GM21447 (cell line): ENCODE measurements around the gene RFX8.
"Not testable (repeated sequence)": the region's sequence is repeated elsewhere in the genome, so short reads cannot be mapped to it uniquely, and the experiment has no call there.

ENCODE experiments used
- ATAC-seq: cut with Tn5 transposase; IDR thresholded peaks from one replicate; pipeline ENCODE4 v1.9.1; 2021; ENCODE audit not compliant: unreplicated experiment

Gene RFX8

DNA sequence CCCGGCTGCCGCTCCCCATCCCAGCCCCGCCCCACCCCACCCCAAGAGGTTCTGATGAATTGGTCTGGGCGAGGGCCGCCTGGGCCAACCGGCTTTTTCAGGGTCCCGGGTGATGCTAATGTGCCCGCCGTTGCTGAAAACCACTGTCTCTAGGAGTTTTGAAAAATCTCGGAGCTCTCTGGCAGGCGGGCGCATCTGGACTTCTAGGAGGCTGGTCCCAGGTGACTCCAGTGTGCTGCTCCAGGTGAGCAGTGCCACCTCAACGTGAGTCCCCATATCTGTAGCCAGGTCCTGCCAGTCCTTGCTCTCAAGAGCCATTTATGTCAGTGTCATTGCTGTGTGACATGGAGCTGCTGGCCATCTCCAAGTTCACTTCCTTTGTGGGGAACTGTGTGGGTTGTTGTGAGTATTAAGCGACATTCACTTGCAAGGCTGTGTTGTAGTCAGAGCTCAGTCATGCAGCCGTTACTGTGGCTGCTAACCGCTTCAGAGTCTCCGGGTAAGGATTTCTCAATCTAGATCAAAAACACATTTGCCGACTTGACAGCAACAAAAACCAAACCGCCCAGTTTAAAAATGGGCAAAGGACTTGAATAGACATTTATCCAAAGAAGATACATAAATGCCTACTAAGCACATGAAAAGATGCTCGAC lies at the start of gene RFX8:
TSS of gene RFX8 (minus strand) at position 382 of the 654 bp plus-strand sequence. CDS start 8,264 bp downstream, outside the sequence.
- ATAC-seq: no peak

DNA sequence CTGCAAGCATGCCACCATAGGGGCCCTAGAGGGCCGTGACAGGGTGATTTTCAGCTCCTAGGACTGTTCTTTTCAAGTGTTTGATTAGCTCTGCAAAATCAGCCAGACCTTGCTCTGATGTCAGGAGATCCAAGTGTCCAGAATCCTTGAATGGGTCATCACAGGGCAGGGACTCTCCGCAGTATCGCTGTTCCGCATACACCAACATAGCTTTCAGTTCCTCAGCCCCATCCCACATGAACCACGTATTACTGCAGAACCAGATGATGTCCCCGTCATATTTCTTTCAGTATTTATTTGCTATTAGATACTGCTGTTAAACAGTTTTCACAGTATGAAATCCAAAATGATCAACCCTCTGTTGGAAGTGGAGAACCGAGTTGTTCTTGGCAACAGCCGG lies 46.6 kb upstream of the RFX8 start:
- ATAC-seq: no peak

DNA sequence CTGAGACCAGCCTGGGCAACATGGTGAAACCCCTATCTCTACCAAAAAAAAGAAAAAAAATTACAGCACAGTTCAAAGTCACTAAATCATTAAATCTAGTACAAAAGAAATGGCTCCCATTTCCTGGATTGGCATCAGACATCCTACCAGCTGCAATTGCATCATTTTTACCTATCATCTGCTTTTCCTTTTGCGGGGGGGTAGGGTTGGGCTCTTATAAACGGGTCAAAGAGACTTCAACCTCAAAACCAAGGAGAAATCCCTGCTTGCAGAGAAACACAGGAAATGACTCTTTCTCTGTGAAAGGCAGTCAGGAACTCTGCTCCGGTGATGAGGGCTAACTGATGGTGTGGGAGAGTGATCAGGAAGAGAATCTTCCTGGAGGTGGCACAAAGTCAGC lies 45.3 kb upstream of the RFX8 start:
- ATAC-seq: no peak

DNA sequence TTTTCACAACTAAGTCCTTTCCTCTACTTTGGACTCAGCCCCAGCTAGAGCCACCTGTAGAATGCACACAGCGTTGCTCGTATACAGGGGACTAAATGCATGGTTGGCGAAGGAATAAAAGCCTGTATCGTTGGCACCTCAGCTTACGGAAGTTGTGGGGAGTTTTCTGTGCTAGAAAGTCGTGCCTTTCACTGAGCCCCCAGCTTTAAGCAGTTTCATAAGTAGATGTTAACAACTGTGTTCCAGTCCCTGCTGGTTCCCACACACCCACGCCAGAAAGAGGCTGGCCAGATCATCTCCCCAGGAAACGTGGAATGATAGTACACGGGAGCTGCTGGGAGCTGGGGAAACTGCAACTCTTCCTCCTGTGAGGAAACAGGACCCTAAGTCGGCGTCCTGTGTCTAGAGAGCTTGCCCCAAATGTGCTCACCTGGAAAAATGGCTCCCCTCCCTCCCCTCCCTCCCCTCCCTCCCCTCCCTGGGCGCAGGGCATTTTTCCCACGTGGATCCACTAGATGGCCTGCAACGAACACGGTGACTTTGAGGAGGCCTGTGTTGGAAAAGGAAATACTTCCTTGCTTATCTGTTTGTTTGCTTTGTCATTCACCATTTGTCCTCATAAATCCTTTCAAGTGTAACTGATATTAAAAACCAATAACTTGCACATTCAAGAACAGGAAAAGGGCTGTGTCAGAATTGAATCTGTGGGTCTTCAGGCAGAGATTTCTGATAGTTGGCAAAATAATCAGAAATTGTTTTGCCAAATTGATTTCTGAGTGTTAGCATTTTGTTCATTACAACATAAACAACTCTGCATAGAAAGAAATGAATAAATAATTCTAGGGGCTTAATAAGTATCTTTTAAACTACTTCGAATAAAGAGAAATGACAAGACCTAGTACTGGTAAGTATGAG lies 43.9 kb upstream of the RFX8 start:
- ATAC-seq: no peak

DNA sequence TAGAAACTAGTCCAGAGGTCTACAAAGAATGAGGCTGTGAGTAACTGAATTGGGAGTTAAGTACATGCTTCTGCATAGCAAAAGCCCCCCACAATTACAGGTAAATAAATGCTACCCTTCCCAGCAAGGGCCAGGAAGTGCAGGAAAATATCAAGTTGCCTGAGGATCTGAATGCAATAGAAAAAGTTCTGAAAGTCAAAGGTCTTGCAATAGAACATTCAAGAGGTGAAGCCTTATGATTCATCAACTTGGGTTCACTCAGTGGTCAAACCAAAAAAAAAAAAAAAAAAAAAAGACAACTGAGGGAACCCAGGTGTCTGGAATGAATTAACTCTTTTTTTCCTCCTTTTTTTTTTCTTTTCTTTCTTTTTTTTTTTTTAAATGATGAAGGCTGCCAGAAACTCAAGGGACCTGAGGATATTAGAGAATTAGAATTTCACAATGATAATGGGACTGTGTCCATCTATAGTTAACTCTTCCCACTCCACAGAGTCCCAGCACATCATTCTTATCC lies 42.9 kb upstream of the RFX8 start:
- no peak for ATAC-seq

DNA sequence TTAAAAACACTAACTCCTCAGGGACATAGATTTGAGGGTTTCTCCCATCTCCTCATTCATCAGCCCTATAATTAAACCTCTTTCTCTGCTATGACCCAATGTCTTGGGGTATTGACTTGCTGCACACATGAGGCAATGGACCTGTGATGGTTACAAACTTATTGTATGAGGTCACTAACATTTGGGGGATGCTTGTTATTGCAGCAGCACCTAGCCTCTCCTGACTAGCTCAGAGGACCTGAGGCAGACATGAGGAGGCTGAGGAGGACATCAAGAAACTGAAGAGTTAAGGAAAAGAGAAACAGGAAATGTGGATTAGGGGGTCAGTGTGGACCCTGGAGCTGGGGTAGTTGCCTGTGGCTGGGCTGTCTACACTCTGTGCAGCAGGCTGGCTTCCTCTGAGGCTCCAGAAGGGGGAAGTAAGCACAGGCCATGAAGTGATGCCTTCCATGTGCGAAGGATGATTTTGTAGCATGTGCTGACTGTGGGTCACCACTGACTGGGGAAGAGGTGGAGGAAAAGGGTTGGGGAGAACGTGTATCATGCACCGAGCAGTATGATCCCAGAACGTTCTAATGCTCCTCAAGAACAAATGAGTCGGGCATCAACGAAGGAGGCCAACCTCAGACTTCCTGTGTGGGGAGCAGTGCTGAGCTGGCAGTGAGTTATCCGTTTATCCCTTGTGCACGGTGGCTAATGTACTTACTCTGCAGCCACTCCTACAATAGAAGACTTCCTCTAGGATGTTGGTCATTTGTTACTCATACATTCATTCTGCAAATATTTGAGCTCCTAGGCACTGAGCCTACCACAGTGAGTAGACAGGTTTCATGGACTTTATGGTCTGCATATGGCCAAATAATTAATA lies 42.1 kb upstream of the RFX8 start:
- ATAC-seq: no peak

DNA sequence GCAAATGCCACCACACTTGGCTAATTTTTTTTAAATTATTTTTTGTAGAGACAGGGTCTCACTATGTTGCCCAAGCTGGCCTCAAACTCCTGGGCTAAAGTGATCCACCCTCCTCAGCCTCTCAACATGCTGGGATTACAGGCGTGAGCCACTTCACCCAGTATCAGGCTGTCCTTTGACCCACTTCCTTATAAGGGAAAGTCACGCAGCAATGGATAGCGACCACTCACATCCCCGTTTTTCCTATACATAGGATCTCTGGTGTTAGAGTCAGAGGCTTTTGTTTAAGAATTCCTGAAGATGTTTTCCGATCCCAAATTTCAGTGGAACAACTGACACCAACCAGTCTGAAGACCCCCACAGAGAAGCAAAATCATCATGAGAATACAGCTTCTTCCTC lies 41.4 kb upstream of the RFX8 start:
- no peak for ATAC-seq

DNA sequence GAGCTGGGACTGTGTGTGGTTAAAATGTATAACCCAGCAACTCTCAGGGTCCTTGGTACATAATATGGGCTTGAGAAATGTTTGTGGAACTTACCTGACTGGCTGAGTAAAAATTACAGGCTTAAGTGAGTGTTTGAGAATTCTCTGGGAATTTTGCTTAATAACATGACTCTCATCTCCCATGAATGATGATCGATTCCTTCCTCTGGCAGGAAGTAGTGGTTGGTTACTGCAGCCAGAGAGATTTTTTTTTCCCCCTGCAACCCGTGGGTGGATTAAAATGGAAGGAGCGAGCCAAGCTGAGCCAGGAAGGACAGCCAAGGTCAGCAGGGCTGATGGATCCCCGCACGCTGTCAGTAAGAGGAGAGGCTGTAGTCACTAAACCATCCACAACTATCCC lies 40.6 kb upstream of the RFX8 start:
- ATAC-seq: no peak

DNA sequence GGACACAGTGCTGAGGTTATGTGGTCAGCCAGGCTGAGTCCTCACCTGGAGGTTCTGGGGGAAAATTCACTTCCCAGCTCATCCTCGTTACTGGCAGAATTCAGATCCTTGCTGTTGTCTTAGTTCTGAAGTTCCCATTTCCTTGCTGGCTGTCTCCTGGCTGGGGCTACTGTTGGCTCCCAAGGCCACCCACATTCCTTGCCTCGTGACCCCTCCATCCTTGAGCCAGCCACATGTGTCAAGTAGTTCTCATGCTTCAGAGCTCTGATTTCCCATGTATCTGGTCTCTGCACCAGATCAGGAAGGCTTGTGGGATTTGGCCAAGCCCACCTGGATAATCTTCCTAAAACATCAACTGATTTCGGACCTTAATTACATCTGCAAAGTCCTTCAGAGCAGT lies 38.1 kb upstream of the RFX8 start:
- ATAC-seq: no peak

DNA sequence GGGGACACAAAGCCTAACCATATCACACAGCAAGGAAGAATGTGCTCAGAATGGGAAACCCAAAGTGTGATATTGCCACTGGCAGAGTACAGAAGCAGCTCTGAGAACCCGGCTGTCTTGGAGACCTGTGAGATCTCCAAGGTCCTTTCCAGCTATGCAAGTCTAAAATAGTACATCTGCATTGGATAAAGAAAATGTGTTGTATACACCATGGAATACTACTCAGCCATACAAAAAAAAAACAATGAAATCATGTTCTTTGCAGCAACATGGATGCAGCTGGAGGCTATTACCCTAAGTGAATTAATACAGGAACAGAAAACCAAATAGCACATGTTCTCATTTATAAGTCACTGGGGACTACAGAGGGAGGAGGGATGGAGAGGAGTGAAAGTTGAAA lies 36.5 kb upstream of the RFX8 start:
- no peak for ATAC-seq

DNA sequence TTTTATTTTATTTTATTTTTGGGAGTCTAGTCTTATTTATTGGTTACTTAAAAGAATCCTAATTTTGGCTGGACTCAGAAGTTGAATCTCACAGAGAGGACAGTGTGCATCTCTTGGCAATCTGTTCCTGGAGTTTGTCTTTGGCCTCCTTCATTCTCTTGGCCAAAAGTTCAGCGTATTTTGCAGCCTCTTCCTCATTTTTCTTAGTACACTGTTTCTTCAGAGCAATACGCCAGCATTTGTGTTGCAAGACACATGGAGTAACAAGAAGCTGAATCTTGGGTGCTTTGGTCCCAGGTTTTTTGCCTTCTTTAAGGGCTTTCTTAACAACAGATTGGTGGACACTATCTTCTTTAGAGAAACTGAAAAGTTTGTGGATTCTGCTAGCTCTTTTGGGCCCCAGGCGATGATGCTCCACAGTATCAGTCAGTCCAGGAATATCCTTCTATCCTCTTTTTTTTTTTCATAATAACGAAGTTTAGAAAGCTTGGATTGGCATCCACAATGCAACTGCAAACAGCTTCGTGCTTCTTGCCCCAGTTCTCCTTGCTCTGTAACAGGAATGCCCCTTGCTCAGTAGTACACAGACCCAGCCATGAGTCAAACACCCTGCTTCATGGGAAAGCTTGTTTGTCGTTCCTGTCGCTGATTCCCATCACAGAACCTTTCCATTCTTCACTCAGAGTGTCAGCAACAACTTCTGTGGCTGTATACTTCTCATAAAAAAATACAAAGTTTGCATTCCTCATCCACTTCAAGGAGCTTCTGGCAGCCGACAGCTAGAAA lies 34.8 kb upstream of the RFX8 start:
- ATAC-seq: no peak

DNA sequence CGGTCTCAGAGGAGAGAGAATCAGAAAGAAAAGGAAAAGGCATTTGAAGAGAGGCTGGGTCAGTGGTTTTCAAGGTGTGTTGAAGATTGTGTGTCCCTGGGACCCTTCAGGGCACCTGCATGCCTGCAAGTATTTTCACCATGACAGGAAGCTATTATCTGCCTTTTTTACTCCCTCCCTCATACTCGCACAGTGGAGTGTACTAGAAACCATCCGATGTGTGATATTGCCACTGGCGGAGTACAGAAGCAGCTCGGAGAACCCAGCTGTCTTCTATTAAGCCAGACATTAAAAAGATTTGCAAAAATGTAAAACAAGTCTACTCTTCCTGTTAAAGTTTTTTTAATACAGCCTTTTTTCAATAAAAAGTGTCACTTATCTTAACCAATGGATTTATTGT lies 33.7 kb upstream of the RFX8 start:
- no peak for ATAC-seq

DNA sequence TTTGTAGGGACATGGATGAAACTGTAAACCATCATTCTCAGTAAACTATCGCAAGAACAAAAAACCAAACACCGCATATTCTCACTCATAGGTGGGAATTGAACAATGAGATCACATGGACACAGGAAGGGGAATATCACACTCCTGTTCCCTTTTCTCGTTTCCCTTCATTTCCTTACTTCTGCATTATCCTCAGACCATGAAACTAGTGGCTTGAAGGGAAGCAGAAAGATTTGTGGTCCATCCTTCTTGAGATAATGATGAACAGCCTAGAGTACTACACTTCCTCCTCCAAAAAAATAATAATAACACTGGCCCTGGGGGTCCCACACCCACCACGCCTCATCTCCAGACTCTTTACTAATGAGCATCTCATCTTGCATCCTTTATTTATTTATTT lies 30.4 kb upstream of the RFX8 start:
- not testable (repeated sequence) for ATAC-seq

DNA sequence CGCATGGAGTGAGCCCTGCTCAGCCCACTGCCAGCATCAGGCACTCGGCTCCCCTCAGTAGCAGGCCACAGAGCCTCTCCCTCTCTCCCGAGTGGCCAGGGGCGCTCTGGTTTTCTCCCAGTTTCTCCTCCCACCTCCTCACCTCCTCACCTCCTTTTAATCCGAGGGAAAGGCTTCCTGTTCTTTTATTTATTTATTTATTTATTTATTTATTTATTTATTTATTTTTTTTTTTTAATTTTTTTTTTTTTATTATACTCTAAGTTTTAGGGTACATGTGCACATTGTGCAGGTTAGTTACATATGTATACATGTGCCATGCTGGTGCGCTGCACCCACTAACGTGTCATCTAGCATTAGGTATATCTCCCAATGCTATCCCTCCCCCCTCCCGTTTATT lies 29.8 kb upstream of the RFX8 start:
- ATAC-seq: not testable (repeated sequence)

DNA sequence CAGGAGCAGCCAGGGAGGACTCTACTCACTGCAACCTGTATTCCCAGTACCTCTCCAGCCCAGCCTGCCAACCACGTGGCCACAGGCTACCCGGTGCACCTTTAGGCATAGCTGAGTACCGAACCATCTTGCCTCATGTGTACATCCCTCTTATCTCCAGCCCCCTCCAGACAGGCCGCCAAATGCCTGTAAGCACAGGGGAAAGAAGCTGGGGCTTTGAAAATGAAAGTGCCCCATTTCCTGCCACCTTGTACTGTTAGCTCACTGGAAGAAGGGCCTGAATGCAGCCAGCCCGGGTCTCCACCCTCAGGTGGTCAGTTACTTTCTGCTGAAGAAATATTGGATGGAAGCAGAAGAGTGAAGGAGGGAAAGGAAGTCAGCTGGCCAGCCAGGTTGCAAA lies 27.2 kb upstream of the RFX8 start:
- ATAC-seq: no peak

DNA sequence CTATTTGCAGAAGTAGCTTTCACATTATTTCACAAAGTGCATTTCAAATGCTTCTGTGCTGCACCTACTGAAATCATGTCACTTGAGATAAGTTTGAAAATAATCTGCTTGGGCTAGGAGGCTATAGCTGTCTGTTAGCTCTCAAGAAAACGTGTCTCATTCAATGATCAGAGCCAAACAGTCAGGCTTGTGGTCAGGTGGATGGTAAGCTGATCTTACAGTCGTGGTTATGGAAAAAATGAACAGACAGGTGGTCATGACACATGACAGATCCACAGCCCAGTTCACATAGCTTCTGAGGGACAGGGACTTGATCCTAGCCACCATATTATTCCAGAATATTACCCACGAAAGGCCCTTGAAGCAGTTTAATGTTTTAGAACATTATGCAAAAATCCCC lies 26.5 kb upstream of the RFX8 start:
- no peak for ATAC-seq

DNA sequence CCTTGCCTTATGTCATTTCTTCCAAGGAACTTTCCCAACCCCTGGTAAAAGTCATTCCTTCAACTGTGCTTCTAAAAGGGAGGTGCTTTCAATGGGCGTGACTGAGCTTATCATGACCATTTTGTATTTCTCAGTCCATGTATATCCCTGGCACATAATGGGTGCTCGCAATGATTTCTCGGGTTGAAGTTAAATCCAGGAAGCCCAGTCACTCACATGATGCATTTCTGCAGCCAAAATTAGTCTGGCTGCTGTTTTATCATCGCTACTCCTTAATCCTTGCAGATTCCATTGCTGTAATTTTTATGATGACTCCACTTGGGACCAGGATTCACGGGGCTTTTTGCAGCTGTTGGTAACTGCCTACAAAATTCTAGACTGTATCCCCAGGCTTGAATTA lies 25.9 kb upstream of the RFX8 start:
- ATAC-seq: no peak

DNA sequence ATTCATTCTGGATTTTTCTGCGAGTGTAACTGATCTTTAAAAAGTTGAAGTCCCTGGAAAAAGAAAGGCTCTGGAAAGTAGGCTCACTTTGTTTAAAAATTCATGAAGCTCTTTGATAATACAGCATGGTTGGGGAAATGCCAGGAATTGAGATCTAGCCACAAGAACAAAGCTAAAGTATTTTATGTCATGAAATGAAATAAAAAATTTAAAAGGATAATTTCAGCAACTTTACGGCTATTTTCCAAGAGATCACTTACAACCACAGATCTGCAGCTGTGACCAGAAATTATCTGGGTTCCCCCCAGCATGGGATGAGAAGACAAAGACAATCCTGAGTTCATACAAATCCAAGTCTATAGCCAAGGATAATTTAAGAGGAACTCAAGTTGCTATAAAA lies 25.3 kb upstream of the RFX8 start:
- no peak for ATAC-seq

DNA sequence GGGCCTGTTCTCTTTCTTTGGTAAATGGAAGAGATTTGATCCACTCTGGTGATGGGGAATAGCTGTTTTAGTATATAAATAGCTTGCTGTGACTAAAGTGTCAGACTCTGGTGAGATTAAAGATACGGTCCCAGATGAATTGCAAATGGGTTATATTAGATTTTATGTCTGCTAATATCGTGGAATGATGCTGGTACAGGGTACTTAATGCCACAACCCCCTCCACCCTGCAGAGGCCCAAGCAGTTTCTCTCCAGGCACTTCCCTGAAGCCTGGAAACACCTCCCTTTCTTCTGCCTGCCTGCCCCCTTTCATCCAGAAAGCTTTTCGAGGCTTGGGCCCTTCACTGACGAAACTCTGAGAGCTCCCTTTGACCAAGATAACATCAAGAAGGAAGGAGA lies 21.4 kb upstream of the RFX8 start:
- ATAC-seq: no peak

DNA sequence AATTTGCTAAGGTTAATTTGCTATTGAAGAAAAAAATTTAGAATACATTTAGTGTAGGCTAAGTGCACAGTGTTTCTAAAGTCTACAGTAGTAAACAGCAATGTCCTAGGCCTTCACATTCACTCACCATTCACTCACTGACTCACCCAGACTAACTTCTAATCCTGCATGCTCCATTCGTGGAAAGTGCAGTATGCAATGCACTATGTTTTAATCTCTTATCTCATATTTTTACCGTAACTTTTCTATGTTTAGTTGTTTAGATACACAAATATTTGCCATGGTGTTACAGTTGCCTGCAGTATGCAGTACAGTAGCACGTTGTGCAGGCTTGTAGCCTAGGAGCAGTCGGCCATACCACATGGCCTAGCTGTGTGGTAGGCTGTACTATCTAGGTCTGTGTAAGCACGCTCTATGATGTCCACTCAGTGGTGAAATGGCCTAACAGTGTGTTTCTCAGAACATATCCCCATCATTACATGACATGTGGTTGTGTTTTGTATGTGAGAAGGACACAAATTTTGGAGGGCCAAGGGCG lies 18.1 kb upstream of the RFX8 start:
- ATAC-seq: no peak
